Measurements from ENCODE around the gene OGFOD2. TPM values are rescaled to one million over a fixed set of nuclear protein-coding genes. Genes with fewer than 3 reads are reported as not detected.

OGFOD2 gene
- total and polyA plus RNA-seq, 9 of the 15 experiments (the other 6 are each of a cell fraction or from before 2014, with no cell fraction given) = 1.4 to 111 (median 18.5) TPM

GRCh38 chr12:122974892-122975789 lies at the start of gene OGFOD2 (continued):
- TF ChIP-seq, protein P1, sequence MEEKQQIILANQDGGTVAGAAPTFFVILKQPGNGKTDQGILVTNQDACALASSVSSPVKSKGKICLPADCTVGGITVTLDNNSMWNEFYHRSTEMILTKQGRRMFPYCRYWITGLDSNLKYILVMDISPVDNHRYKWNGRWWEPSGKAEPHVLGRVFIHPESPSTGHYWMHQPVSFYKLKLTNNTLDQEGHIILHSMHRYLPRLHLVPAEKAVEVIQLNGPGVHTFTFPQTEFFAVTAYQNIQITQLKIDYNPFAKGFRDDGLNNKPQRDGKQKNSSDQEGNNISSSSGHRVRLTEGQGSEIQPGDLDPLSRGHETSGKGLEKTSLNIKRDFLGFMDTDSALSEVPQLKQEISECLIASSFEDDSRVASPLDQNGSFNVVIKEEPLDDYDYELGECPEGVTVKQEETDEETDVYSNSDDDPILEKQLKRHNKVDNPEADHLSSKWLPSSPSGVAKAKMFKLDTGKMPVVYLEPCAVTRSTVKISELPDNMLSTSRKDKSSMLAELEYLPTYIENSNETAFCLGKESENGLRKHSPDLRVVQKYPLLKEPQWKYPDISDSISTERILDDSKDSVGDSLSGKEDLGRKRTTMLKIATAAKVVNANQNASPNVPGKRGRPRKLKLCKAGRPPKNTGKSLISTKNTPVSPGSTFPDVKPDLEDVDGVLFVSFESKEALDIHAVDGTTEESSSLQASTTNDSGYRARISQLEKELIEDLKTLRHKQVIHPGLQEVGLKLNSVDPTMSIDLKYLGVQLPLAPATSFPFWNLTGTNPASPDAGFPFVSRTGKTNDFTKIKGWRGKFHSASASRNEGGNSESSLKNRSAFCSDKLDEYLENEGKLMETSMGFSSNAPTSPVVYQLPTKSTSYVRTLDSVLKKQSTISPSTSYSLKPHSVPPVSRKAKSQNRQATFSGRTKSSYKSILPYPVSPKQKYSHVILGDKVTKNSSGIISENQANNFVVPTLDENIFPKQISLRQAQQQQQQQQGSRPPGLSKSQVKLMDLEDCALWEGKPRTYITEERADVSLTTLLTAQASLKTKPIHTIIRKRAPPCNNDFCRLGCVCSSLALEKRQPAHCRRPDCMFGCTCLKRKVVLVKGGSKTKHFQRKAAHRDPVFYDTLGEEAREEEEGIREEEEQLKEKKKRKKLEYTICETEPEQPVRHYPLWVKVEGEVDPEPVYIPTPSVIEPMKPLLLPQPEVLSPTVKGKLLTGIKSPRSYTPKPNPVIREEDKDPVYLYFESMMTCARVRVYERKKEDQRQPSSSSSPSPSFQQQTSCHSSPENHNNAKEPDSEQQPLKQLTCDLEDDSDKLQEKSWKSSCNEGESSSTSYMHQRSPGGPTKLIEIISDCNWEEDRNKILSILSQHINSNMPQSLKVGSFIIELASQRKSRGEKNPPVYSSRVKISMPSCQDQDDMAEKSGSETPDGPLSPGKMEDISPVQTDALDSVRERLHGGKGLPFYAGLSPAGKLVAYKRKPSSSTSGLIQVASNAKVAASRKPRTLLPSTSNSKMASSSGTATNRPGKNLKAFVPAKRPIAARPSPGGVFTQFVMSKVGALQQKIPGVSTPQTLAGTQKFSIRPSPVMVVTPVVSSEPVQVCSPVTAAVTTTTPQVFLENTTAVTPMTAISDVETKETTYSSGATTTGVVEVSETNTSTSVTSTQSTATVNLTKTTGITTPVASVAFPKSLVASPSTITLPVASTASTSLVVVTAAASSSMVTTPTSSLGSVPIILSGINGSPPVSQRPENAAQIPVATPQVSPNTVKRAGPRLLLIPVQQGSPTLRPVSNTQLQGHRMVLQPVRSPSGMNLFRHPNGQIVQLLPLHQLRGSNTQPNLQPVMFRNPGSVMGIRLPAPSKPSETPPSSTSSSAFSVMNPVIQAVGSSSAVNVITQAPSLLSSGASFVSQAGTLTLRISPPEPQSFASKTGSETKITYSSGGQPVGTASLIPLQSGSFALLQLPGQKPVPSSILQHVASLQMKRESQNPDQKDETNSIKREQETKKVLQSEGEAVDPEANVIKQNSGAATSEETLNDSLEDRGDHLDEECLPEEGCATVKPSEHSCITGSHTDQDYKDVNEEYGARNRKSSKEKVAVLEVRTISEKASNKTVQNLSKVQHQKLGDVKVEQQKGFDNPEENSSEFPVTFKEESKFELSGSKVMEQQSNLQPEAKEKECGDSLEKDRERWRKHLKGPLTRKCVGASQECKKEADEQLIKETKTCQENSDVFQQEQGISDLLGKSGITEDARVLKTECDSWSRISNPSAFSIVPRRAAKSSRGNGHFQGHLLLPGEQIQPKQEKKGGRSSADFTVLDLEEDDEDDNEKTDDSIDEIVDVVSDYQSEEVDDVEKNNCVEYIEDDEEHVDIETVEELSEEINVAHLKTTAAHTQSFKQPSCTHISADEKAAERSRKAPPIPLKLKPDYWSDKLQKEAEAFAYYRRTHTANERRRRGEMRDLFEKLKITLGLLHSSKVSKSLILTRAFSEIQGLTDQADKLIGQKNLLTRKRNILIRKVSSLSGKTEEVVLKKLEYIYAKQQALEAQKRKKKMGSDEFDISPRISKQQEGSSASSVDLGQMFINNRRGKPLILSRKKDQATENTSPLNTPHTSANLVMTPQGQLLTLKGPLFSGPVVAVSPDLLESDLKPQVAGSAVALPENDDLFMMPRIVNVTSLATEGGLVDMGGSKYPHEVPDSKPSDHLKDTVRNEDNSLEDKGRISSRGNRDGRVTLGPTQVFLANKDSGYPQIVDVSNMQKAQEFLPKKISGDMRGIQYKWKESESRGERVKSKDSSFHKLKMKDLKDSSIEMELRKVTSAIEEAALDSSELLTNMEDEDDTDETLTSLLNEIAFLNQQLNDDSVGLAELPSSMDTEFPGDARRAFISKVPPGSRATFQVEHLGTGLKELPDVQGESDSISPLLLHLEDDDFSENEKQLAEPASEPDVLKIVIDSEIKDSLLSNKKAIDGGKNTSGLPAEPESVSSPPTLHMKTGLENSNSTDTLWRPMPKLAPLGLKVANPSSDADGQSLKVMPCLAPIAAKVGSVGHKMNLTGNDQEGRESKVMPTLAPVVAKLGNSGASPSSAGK (IDR thresholded peaks at IDR 0.05) = peak; percentile 88
- TF ChIP-seq MEF2A (IDR thresholded peaks at IDR 0.05; ENCODE audit: control insufficient read depth, low read depth, low read length) (no peak), FIP1L1 (IDR thresholded peaks at IDR 0.05; ENCODE audit: low read depth, low read length, poor library complexity, severe bottlenecking) (peak; percentile 68), SRSF9 (IDR thresholded peaks at IDR 0.05; ENCODE audit: borderline replicate concordance, low read depth, low read length) (no peak), KAT2B (IDR thresholded peaks at IDR 0.05; ENCODE audit: low read depth, low read length) (no peak), CREB1 (IDR thresholded peaks at IDR 0.05) (0 out of 2 replicates have a peak, but pooled peaks have one; percentile 26), CREB1 (CRISPR knock-in tag; IDR thresholded peaks at IDR 0.05) (peak; percentile 46; the same call in 1 of the 2 replicates), VEZF1 (CRISPR knock-in tag; IDR thresholded peaks at IDR 0.05) (peak; percentile 72), MECOM (CRISPR knock-in tag; IDR thresholded peaks at IDR 0.05) (no peak), L3MBTL2 (IDR thresholded peaks at IDR 0.05) (peak; percentile 87)
- TF ChIP-seq, protein P2, sequence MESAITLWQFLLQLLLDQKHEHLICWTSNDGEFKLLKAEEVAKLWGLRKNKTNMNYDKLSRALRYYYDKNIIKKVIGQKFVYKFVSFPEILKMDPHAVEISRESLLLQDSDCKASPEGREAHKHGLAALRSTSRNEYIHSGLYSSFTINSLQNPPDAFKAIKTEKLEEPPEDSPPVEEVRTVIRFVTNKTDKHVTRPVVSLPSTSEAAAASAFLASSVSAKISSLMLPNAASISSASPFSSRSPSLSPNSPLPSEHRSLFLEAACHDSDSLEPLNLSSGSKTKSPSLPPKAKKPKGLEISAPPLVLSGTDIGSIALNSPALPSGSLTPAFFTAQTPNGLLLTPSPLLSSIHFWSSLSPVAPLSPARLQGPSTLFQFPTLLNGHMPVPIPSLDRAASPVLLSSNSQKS (CRISPR knock-in tag; IDR thresholded peaks at IDR 0.05) = no peak

All from K562 (cell line).